T-cell (primary cell): ENCODE measurements around the gene AIRE. TPM values are rescaled to one million over a fixed set of nuclear protein-coding genes. Genes with fewer than 3 reads are reported as not detected.

Experiments used
- ATAC-seq, 4 experiments: fragments of 200-7000 bp in 3 of 4; fragments of 150-1000 bp in 1 of 4; cut with Tn5 transposase; replicated peaks in 1 of 4; 1 replicate in 3 of 4; 2 replicates in 1 of 4; pipeline ENCODE4 v1.10.0; 2021; ENCODE audit warnings: moderate library complexity in 3 of 4, mild to moderate bottlenecking in 2 of 4, moderate number of reproducible peaks in 1 of 4
- CTCF ChIA-PET, 2 donors: fragments of 300-600 bp; sonication (Branson Sonifier 250); formaldehyde crosslinking; loops; one replicate each; lab custom pipeline; 2022; ENCODE audit warnings: antibody characterized with exemption in 2 of 2; lab: Charles Lee
- POLR2A ChIA-PET, 2 donors: fragments of 300-600 bp; sonication (Branson Sonifier 250); formaldehyde crosslinking; loops; one replicate each; lab custom pipeline; 2022; ENCODE audit warnings: antibody characterized with exemption in 2 of 2; lab: Charles Lee
- DNase-seq, 35 experiments: peaks; one replicate each; pipeline versions ENCODE4 v3.0.0 to v3.0.0-alpha.2; 2013 to 2023
- H3K27ac ChIP-seq: one replicate; pipeline ENCODE4 v1.5.1; 2013; ENCODE audit warnings: low read length
- H3K27me3 ChIP-seq, 2 experiments: replicated peaks in 1 of 2; 1 replicate in 1 of 2; 2 replicates in 1 of 2; pipeline versions ENCODE4 v1.6.1 to v1.7.0; 2013; ENCODE audit warnings: low read length in 1 of 2, mixed read lengths in 1 of 2; ENCODE audit not compliant: control insufficient read depth in 2 of 2, insufficient read depth in 2 of 2; ENCODE audit errors: extremely low read depth in 1 of 2
- H3K36me3 ChIP-seq, 2 donors: 1 replicate in 1 of 2; 2 replicates in 1 of 2; pipeline versions ENCODE4 v1.6.1 to v1.7.0; 2013; ENCODE audit warnings: low read length in 1 of 2; ENCODE audit not compliant: control insufficient read depth in 2 of 2, insufficient read depth in 1 of 2; ENCODE audit errors: extremely low read depth in 1 of 2
- H3K4me1 ChIP-seq, 2 experiments: 1 replicate in 1 of 2; 2 replicates in 1 of 2; pipeline versions ENCODE4 v1.6.1 to v1.7.0; 2013; ENCODE audit warnings: low read length in 2 of 2, mixed read lengths in 1 of 2; ENCODE audit not compliant: insufficient read depth in 2 of 2, control insufficient read depth in 1 of 2; ENCODE audit errors: extremely low read depth in 1 of 2
- H3K4me3 ChIP-seq, 2 donors: 1 replicate in 1 of 2; 2 replicates in 1 of 2; pipeline versions ENCODE4 v1.5.1 to v1.7.0; 2013; ENCODE audit warnings: mild to moderate bottlenecking in 2 of 2, low read length in 1 of 2, moderate library complexity in 1 of 2; ENCODE audit not compliant: control insufficient read depth in 1 of 2; ENCODE audit errors: extremely low read depth in 1 of 2
- H3K9me3 ChIP-seq: 2 replicates; pipeline ENCODE4 v1.7.0; 2013
- H3K27ac Mint-ChIP-seq, 2 donors: one replicate each; pipeline ENCODE4 v1.8.0; 2020 to 2021; ENCODE audit warnings: mild to moderate bottlenecking in 2 of 2, mixed read lengths in 2 of 2
- H3K27me3 Mint-ChIP-seq, 2 donors: one replicate each; pipeline ENCODE4 v1.8.0; 2021 to 2022; ENCODE audit warnings: mixed read lengths in 2 of 2
- H3K36me3 Mint-ChIP-seq: one replicate; pipeline ENCODE4 v1.8.0; 2021; ENCODE audit warnings: mixed read lengths
- H3K4me1 Mint-ChIP-seq, 3 donors: one replicate each; pipeline ENCODE4 v1.8.0; 2020 to 2022; ENCODE audit warnings: mixed read lengths in 3 of 3, mild to moderate bottlenecking in 1 of 3
- H3K4me3 Mint-ChIP-seq, 3 donors: one replicate each; pipeline ENCODE4 v1.8.0; 2020 to 2022; ENCODE audit warnings: mild to moderate bottlenecking in 3 of 3, mixed read lengths in 3 of 3, moderate library complexity in 3 of 3
- H3K9me3 Mint-ChIP-seq, 3 donors: one replicate each; pipeline ENCODE4 v1.8.0; 2020 to 2022; ENCODE audit warnings: mixed read lengths in 3 of 3
- WGBS: methylation state at CpG from one replicate; pipeline ENCODE4 v1.1.5; 2013; ENCODE audit warnings: missing lambda C conversion rate; ENCODE audit not compliant: insufficient coverage; 5-methylcytosine and 5-hydroxymethylcytosine counted together
- total RNA-seq, 35 experiments: library from RNA in 6 of 35; stranded (reverse) in 6 of 35; fragments of 120-200 nt in 1 of 35; gene quantifications; one replicate each; pipeline versions ENCODE4 v1.2.1 to v1.2.4 and lab custom pipeline; 2013 to 2026

AIRE gene
- total RNA-seq, 5 donors from 2014 or later (not counting 1 experiment from before 2014, with no cell fraction given) = 0.10 to 1.2 (median 0.47) TPM; not detected in 1

DNA sequence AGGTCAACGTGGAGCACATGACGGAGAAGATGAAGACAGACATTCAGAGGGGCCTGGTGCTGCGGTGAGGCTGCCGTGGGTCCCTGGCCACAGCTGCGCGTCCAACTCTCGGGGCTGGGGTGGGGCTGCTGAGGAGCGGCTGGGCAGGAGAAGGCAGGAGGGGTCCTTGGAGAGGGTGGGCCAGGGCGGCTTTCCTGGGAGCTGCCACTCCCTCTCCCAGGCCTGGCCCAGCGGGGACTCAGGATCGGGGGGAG lies 39.1 kb downstream of the AIRE start:
- no peaks in the 10 kb centered on the region for H3K27me3 ChIP-seq
- no peaks in the 10 kb centered on the region for H3K9me3 Mint-ChIP-seq
- ChIA-PET POLR2A (no interaction called here), CTCF (no interaction called here)
- H3K27ac ChIP-seq = no peak overlapping the region
- DNase-seq (no peak), ATAC-seq (no peak)
- no peaks in the 10 kb centered on the region for H3K9me3 ChIP-seq
- H3K36me3 ChIP-seq = peaks cover 11 to 43% of the 10 kb centered on the region in 2 donors
- no peak overlapping the region for H3K27ac Mint-ChIP-seq
- peaks cover 0 to 2% of the 10 kb centered on the region in 2 experiments for H3K4me1 ChIP-seq
- H3K4me1 Mint-ChIP-seq = no peaks in the 10 kb centered on the region
- H3K4me3 Mint-ChIP-seq = no peak overlapping the region
- H3K36me3 Mint-ChIP-seq = no peaks in the 10 kb centered on the region
- no peak overlapping the region for H3K4me3 ChIP-seq
- WGBS = 93% methylated on average over 8 of the region's 11 CpGs
- no peaks in the 10 kb centered on the region for H3K27me3 Mint-ChIP-seq

- CTCF ChIA-PET = no interaction called here
- Mint-ChIP-seq H3K36me3 (no peaks in the 10 kb centered on the region), H3K27ac (no peak overlapping the region), H3K9me3 (no peaks in the 10 kb centered on the region), H3K4me3 (no peak overlapping the region), H3K27me3 (no peaks in the 10 kb centered on the region), H3K4me1 (no peaks in the 10 kb centered on the region)
- POLR2A ChIA-PET = no interaction called here
- 94% methylated on average over 35 of the region's 44 CpGs for WGBS
- Histone ChIP-seq H3K4me3 (no peak overlapping the region), H3K9me3 (no peaks in the 10 kb centered on the region), H3K4me1 (peaks cover 0 to 2% of the 10 kb centered on the region in 2 experiments), H3K27ac (no peak overlapping the region), H3K36me3 (peaks cover 7 to 38% of the 10 kb centered on the region in 2 donors), H3K27me3 (no peaks in the 10 kb centered on the region)
- no peak for DNase-seq
- no peak for ATAC-seq
These were observed 40.0 kb downstream of the AIRE start for GRCh38 chr21:44325386-44326271.

DNA sequence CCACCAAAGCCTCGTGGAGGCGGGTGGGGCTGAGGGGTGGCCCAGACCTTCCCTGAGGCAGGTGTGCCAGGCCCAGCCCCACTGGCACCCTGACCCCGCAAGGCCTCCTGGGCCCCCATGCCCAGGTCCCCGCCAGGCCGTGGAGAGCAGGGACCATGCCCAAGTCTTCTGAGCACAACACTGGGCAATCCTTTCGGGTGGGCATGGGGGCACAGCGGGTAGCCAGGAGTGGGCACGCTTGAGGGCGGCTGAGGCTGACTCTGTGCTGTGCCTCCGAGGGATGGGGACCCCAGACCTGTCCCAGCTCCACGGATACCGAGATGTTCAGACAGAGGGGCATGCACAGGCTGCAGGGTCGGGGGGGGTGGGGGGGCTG lies 40.6 kb downstream of the AIRE start:
- no peak overlapping the region for H3K4me3 ChIP-seq
- Mint-ChIP-seq H3K9me3 (no peaks in the 10 kb centered on the region), H3K36me3 (no peaks in the 10 kb centered on the region), H3K4me3 (no peak overlapping the region), H3K4me1 (no peaks in the 10 kb centered on the region), H3K27ac (no peak overlapping the region), H3K27me3 (no peaks in the 10 kb centered on the region)
- 90% methylated on average over 6 of the region's 13 CpGs for WGBS
- ChIA-PET POLR2A (no interaction called here), CTCF (no interaction called here)
- ATAC-seq (no peak), DNase-seq (no peak)
- H3K27me3 ChIP-seq = no peaks in the 10 kb centered on the region
- H3K4me1 ChIP-seq = peaks cover 0 to 2% of the 10 kb centered on the region in 2 experiments
- peaks cover 7 to 35% of the 10 kb centered on the region in 2 donors for H3K36me3 ChIP-seq
- no peak overlapping the region for H3K27ac ChIP-seq
- no peaks in the 10 kb centered on the region for H3K9me3 ChIP-seq

GRCh38 chr21:44326716-44327602 lies 41.3 kb downstream of the AIRE start:
- no peaks in the 10 kb centered on the region for H3K9me3 Mint-ChIP-seq
- POLR2A ChIA-PET = no interaction called here
- no peaks in the 10 kb centered on the region for H3K9me3 ChIP-seq
- CTCF ChIA-PET = no interaction called here
- no peaks in the 10 kb centered on the region for H3K27me3 Mint-ChIP-seq
- H3K4me1 ChIP-seq = peaks cover 0 to 2% of the 10 kb centered on the region in 2 experiments
- 93% methylated on average over 18 of the region's 26 CpGs for WGBS
- no peak overlapping the region for H3K27ac Mint-ChIP-seq
- ATAC-seq (peak in 2 of 4 experiments; percentile 7 to 13), DNase-seq (no peak)
- H3K36me3 Mint-ChIP-seq = peaks cover 2% of the 10 kb centered on the region
- H3K36me3 ChIP-seq = peaks cover 7 to 29% of the 10 kb centered on the region in 2 donors
- no peaks in the 10 kb centered on the region for H3K27me3 ChIP-seq
- H3K27ac ChIP-seq = no peak overlapping the region
- no peaks in the 10 kb centered on the region for H3K4me1 Mint-ChIP-seq
- H3K4me3 Mint-ChIP-seq = no peak overlapping the region
- no peak overlapping the region for H3K4me3 ChIP-seq

DNA sequence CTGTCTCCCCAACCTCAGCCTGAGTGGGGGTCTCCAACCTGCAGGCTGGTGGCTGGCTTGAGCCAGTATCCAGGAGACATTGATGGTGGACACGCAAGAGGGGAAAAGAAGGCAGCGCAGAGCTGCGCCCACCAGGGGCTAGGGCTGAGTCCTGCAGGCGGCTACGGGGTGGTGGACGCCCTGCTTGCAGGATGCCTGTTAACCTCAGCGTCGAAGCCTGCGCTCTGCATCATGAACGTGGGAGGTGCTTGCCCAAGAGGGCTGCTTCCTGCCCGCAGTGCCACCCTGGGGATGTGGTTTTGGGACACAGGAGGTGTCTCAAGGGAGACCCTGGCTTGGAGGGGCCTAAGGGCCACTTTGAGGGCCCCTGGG lies 41.9 kb downstream of the AIRE start:
- no peak overlapping the region for H3K4me3 ChIP-seq
- peaks cover 11 to 29% of the 10 kb centered on the region in 2 donors for H3K36me3 ChIP-seq
- Mint-ChIP-seq H3K9me3 (no peaks in the 10 kb centered on the region), H3K27ac (no peak overlapping the region), H3K4me1 (no peaks in the 10 kb centered on the region), H3K27me3 (no peaks in the 10 kb centered on the region), H3K4me3 (no peak overlapping the region), H3K36me3 (peaks cover 4% of the 10 kb centered on the region)
- ATAC-seq (peak in 1 of 4 experiments; percentile 1), DNase-seq (no peak)
- CTCF ChIA-PET = interaction anchor here in 1 of 2 donors (0.6 kb wide), 1 partner anchor 426 kb away, joined by 3 read pairs; no protein-coding TSS in a partner anchor
- H3K9me3 ChIP-seq = no peaks in the 10 kb centered on the region
- H3K27ac ChIP-seq = no peak overlapping the region
- POLR2A ChIA-PET = no interaction called here
- H3K4me1 ChIP-seq = peaks cover 0 to 2% of the 10 kb centered on the region in 2 experiments
- no peaks in the 10 kb centered on the region for H3K27me3 ChIP-seq
- WGBS = 79% methylated on average over 11 of the region's 11 CpGs

- no peak overlapping the region for H3K4me3 ChIP-seq
- H3K27ac Mint-ChIP-seq = no peak overlapping the region
- no peaks in the 10 kb centered on the region for H3K4me1 Mint-ChIP-seq
- no peaks in the 10 kb centered on the region for H3K9me3 Mint-ChIP-seq
- WGBS = 87% methylated on average over 25 of the region's 25 CpGs
- H3K27me3 ChIP-seq = no peaks in the 10 kb centered on the region
- peaks cover 4% of the 10 kb centered on the region for H3K36me3 Mint-ChIP-seq
- no peak overlapping the region for H3K4me3 Mint-ChIP-seq
- CTCF ChIA-PET = interaction anchor here in 1 of 2 donors (0.6 kb wide), 1 partner anchor 427 kb away, joined by 3 read pairs; no protein-coding TSS in a partner anchor
- DNase-seq = no peak
- peaks cover 0 to 2% of the 10 kb centered on the region in 2 experiments for H3K4me1 ChIP-seq
- no peaks in the 10 kb centered on the region for H3K27me3 Mint-ChIP-seq
- peak in 2 of 4 experiments; percentile 8 to 9 for ATAC-seq
- POLR2A ChIA-PET = no interaction called here
- no peaks in the 10 kb centered on the region for H3K9me3 ChIP-seq
- H3K27ac ChIP-seq = no peak overlapping the region
- H3K36me3 ChIP-seq = peaks cover 12 to 27% of the 10 kb centered on the region in 2 donors
These were observed 42.7 kb downstream of the AIRE start for GRCh38 chr21:44328242-44328895.
